RWPE2 (cell line): Measurements from ENCODE around the gene TCEA2.

Experiments
- ATAC-seq: fragments of 200-7000 bp; cut with Tn5 transposase; 3 replicates; pipeline ENCODE4 v1.9.1; 2021; ENCODE audit warnings: low read depth
- DNase-seq: peaks from one replicate; pipeline ENCODE4 v3.0.0-alpha.2; 2020; ENCODE audit warnings: low spot score
- H3K27ac ChIP-seq: fragments of 450-650 bp; 2 replicates; pipeline ENCODE4 v1.5.1; 2017; ENCODE audit warnings: mild to moderate bottlenecking; ENCODE audit not compliant: poor library complexity, severe bottlenecking
- H3K27me3 ChIP-seq: fragments of 250-450 bp; sonication (Bioruptor Pico); 2 replicates; pipeline ENCODE4 v1.5.1; 2021; ENCODE audit warnings: mild to moderate bottlenecking, moderate library complexity; ENCODE audit not compliant: insufficient read depth, poor library complexity, severe bottlenecking
- H3K36me3 ChIP-seq: fragments of 250-450 bp; sonication (Bioruptor Pico); 2 replicates; pipeline ENCODE4 v1.5.1; 2020; ENCODE audit warnings: low read depth, mild to moderate bottlenecking, moderate library complexity
- H3K4me1 ChIP-seq: fragments of 250-450 bp; sonication (Bioruptor Pico); 2 replicates; pipeline ENCODE4 v1.5.1; 2021; ENCODE audit warnings: mild to moderate bottlenecking, moderate library complexity; ENCODE audit not compliant: insufficient read depth, poor library complexity, severe bottlenecking
- H3K4me3 ChIP-seq: fragments of 250-450 bp; sonication (Bioruptor Pico); 2 replicates; pipeline ENCODE4 v1.5.1; 2021; ENCODE audit warnings: mild to moderate bottlenecking, moderate library complexity; ENCODE audit not compliant: severe bottlenecking
- H3K9me3 ChIP-seq: fragments of 250-450 bp; sonication (Bioruptor Pico); 2 replicates; pipeline ENCODE4 v1.5.1; 2021; ENCODE audit warnings: mild to moderate bottlenecking, moderate library complexity; ENCODE audit not compliant: severe bottlenecking
- CTCF ChIP-seq: fragments of 450-650 bp; IDR thresholded peaks from one replicate; pipeline ENCODE4 v1.5.1; 2017; ENCODE audit warnings: mild to moderate bottlenecking, moderate library complexity; ENCODE audit not compliant: poor library complexity, severe bottlenecking

The TCEA2 gene

GRCh38 chr20:64074184-64074789 lies 11.3 kb downstream of the TCEA2 start:
- no peak for TF ChIP-seq CTCF
- no peaks in the 10 kb centered on the region for H3K36me3 ChIP-seq
- H3K4me3 ChIP-seq: no peak overlapping the region
- peaks cover 10% of the 10 kb centered on the region for H3K4me1 ChIP-seq
- H3K27me3 ChIP-seq: no peaks in the 10 kb centered on the region
- ATAC-seq (no peak), DNase-seq (no peak)
- H3K27ac ChIP-seq: no peak overlapping the region
- H3K9me3 ChIP-seq: no peaks in the 10 kb centered on the region

- Histone ChIP-seq H3K27ac (no peak overlapping the region), H3K36me3 (no peaks in the 10 kb centered on the region), H3K27me3 (no peaks in the 10 kb centered on the region), H3K4me3 (no peak overlapping the region), H3K9me3 (no peaks in the 10 kb centered on the region), H3K4me1 (peaks cover 10% of the 10 kb centered on the region)
- no peak for TF ChIP-seq CTCF
- ATAC-seq (no peak), DNase-seq (no peak)
Observed at GRCh38 chr20:64074963-64075362, 12.0 kb downstream of the TCEA2 start.

GRCh38 chr20:64075556-64075955 lies 12.6 kb downstream of the TCEA2 start:
- no peak for ATAC-seq
- no peak for TF ChIP-seq CTCF
- Histone ChIP-seq H3K4me1 (peaks cover 10% of the 10 kb centered on the region), H3K27ac (no peak overlapping the region), H3K27me3 (no peaks in the 10 kb centered on the region), H3K36me3 (no peaks in the 10 kb centered on the region), H3K4me3 (no peak overlapping the region), H3K9me3 (no peaks in the 10 kb centered on the region)
- DNase-seq: no peak

- Histone ChIP-seq H3K4me1 (peaks cover 10% of the 10 kb centered on the region), H3K27ac (no peak overlapping the region), H3K4me3 (no peak overlapping the region), H3K36me3 (no peaks in the 10 kb centered on the region), H3K27me3 (no peaks in the 10 kb centered on the region), H3K9me3 (no peaks in the 10 kb centered on the region)
- no peak for TF ChIP-seq CTCF
- ATAC-seq (no peak), DNase-seq (no peak)
Observed at GRCh38 chr20:64076061-64076997, 13.3 kb downstream of the TCEA2 start.

- H3K9me3 ChIP-seq: no peaks in the 10 kb centered on the region
- no peak for TF ChIP-seq CTCF
- peaks cover 10% of the 10 kb centered on the region for H3K4me1 ChIP-seq
- H3K4me3 ChIP-seq: no peak overlapping the region
- DNase-seq (no peak), ATAC-seq (no peak)
- no peak overlapping the region for H3K27ac ChIP-seq
- no peaks in the 10 kb centered on the region for H3K36me3 ChIP-seq
- H3K27me3 ChIP-seq: no peaks in the 10 kb centered on the region
Observed at GRCh38 chr20:64077094-64077493, 14.1 kb downstream of the TCEA2 start.
